Activated T-cell treated with anti-CD3 and anti-CD28 coated beads for 1 hour (primary cell): ENCODE results near the gene KLHDC9.

Experiments used
- DNase-seq: peaks from one replicate; pipeline ENCODE4 v3.0.0-alpha.2; 2020; ENCODE audit warnings: low read depth

Gene KLHDC9

DNA sequence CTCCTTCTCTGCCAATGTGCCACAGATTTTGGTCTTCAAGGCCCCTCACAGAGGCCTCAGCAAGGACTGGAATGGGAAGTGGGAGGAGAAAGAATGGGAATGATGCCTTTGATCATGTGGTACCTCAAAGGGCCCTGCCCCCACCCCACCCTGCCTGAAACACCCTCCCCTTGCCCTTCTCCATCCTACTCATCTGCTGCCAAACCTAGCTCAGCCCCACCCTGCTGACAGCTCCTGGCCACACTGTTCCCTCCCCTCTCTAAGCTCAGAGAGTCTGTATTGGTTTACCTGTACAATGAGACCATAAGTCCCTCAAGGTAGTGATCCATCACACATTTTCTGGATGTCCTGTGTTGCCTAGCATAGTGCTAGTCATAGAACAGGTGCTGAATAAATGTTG lies 21.8 kb upstream of the KLHDC9 start:
- DNase-seq: no peak

DNA sequence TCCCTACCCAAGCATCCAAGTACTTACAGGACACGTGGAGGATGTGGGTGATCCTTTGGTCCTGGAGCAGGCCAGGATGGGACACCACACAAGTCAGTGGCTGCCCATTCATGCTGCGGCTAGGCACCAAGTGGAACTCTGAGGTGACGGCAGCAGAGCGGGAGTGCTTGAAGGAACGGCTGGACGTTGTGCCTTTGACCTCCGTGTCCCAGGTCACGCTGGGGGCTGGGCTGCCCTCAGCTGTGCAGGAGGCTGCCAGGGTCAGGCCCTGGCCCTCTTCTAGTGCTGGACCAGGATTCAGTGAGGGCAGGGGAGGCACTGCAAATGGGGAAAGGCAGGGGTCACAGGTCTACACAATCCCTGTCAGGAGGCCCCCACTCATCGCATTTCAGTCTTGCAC lies 20.7 kb upstream of the KLHDC9 start:
- no peak for DNase-seq

DNA sequence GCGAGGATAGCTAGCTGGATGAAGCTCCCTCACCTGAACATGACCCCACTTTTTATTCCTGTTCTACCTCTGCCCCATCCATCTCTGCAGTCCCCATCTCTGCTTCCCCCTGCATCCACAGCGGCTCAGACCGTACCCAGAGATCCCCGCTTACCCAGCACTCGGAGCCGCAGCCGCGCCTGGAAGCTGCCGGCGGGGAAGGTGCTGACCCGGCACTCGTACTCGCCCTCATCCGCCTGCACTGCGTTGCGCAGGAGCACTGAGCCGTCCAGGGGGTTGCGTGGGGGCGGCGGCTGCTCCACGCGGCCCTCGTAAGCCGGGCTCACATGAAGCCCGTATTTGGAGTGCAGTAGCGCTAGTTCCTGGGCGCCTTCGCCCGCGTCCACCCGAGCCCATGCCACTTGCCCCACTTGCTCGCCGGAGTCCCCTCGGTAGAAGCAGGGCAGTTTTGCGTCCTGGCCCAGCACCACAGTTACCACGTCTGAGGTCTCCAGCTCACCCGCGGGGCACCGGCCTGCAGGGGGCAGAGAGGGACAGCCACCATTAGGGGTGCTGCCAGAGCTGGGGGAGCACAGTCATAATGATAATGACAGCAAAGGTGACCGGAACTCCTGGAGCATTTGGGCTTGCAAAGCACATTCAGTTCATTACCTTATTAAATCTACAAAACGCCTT lies 18.6 kb upstream of the KLHDC9 start:
- DNase-seq: no peak

DNA sequence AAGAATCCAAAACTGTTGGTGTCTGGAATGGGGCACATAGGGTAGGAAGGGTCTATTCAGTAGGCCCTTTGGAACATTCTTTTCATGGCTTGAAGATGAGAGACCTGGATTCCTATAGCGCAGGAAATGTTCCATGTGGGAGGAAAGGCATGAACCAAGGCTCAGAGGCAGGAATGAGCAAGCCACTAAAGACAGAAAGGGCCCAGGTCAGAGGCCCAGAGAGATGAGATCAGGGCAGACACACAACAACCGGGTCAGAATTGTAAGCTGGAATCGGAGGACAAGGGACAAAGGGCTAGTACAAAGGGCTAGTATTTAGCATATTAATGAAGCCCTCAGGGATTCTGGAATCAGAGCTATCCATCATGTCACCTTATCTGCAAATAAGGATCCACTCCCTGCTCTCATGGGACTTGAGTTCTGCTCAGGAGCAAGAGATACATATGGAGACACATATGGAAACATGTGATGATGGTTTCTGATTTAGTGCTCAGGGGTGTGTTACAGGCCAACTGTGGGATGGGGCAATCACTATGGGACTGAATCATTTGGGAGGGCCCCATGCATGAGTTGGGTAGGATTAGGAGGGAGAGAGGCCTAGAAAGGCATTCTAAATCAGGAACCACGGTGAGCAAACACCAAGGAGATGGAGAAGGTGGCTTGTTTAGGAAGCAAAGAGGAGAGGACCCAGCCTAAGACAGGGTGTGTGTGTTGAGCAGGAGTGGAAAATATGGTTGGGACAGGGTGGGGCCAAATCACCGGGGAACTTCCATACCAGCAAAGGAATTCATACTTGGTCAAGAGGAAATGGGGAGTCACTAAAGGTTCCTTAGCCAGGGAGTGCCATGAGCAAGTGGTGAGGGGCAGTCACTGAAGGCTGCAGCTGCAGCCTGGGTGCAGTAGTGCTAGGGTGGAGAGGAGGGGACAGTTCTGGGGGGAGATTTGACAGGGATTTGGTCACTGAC lies 17.4 kb upstream of the KLHDC9 start:
- no peak for DNase-seq

DNA sequence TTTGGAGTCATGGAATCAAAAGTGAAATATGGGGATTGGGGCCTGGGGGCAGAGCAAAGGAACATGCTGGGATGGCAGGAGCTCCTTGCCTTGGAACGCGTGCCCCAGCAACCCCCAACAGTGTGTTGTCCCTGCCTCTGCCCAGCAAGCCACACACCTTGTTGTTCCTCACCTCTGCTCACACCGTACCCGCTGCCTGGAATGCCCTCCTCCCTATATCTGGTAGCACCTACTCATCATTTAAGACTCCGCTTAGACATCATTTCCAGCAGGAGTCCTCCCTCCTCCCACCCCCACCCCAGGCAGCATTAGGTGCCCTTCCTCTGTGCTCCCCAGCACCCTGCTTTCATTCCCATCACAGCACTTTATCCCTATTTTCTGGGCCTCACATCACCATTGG lies 16.6 kb upstream of the KLHDC9 start:
- no peak for DNase-seq

DNA sequence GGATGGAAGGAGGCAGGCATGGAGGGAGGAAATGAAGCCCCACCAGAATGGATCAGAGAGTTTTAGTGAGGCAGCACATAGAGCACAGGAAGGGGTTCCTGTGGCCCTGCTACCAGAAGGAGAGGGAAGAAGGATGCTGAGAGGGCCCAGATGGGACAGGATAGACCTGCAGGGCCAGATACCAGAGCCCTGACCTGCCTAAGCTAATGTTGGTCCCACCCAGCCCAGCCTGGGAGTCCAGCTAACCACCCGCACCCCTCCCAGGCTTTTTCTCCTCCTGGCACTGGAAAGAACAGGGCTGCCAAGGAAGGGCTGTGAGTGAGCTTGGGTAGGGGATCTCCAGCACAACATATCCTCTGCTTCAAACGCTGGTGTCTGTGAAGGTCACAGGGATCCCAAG lies 15.7 kb upstream of the KLHDC9 start:
- DNase-seq: no peak

DNA sequence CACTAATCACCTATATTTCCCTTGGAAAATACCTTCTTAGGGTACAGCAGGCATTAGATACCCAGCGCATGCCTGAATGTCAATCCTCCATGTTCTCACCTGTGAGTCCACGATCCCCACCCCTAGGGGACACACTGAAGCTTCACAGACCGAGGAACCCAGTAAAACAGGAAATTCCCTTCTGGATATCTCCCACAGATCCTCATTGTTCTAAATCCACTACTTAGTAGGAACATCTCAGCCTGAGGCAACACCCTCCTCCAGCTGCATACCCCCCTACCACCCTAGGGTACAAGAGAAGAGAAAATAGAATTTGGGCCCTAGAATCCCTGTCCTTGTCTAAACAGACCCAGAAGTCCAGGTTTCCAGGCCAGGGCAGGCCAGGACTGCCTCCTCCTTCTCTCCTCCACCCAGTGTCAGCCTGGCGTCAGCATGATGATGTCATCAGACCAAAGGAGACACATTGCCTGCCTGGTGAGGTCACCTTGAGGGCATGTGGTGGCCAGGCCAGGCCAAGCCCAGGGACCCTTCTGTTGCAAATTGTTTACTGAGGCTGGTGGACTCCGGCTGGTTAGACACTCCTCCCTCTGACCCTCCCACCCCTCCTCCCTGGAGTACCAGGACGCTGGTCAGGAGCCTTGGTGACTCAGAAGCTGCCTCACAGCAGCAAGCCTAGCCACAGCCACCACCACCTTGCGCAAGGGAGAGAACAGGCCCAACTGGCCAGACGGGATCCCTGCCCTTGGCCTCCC lies 15.0 kb upstream of the KLHDC9 start:
- DNase-seq: no peak

DNA sequence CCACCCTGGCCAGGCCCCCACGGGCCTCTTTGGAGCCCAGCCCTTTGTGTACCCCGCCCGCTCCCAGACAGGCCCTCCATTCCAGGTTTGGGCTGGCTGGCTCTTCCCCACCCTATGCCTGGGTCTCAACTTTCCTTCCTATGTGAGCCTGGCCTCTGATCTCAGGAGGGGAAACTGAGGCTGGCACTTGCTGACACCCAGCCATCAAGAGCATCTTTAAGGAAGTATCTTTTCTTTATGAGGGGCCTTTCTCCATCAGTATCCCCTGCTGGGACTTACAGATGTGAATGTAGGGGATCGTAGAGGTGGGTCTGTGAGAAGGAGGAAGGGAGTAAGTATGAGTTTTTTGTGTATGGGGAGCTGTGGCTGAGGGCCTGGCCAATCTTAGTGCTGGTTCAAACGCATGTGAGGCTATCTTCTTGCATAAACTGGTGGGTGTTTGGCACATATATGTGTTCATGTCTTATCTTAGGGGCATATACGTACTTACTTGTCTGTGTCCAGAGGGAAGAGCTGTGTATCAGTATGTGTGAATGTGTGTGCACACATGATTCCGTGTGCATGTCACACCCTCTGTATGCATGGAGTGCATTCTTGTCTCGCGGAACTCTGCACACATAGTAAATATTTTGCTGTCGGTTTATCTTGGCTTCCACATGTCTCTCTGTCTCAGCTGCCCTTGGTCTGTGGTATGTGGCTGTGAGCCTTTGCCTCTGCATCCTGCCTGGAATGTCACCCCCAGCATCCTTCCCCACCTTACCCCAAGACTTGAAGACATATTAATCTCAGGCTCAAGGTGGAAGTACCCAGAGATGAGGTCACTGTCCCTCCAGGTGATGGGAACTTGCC lies 14.2 kb upstream of the KLHDC9 start:
- no peak for DNase-seq

DNA sequence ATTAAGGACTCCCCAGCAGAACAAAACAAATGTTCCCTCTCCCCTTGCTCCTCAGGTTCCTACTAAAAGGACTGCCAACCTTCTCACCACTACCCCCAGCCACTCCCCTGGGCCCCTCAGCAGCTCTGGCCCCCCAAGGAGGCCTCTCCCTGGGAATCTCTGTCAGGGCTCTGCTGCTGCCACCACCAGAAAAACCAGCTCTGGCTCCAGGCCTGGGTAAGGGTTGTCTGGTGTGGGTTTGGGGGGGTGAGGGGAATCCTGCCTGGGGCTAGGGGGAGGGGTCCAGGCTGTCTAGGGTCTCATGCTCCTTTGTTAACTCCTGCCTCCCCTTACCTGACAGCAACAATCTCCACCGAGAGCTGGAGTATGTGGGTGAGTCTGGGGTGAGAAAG lies 13.6 kb upstream of the KLHDC9 start:
- DNase-seq: no peak

DNA sequence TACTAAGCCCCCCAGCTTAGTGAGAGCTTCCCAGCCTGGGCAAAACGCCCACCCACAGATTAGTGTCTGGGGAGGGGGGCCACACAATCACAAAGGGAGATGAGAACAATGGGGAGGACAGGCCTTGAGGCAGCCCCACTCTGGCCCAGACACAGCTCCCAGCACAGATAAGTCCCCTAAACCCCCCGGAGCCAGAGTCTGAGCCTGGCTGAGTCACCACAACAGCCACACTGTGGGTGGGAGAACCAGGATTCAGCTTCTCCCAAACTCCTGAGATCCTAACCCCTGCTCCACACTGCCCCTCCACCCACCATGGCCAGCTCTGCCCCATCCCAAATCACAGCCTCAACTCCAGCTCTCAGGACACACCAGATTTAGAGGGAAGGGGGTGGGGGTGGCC lies 13.0 kb upstream of the KLHDC9 start:
- no peak for DNase-seq

DNA sequence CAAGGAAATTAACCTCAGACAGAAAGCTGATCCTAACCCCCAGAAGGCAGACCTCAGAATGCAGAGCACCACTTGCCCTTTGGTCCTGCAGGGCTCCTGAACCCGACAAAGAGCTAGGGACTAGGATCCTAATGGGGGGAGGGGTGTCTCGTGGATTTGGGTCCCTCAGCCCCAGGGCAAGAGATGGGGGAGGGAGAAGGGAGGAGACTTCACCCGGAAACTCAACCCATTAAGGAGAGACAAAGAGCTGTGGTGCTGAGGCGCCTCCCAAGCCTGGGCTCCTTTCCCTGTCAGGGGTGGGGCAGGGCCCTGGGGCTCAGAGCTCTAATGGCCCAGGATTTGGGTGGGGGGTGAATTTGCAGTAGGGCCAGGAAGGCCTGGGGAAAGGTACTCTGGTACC lies 11.7 kb upstream of the KLHDC9 start:
- DNase-seq: no peak

DNA sequence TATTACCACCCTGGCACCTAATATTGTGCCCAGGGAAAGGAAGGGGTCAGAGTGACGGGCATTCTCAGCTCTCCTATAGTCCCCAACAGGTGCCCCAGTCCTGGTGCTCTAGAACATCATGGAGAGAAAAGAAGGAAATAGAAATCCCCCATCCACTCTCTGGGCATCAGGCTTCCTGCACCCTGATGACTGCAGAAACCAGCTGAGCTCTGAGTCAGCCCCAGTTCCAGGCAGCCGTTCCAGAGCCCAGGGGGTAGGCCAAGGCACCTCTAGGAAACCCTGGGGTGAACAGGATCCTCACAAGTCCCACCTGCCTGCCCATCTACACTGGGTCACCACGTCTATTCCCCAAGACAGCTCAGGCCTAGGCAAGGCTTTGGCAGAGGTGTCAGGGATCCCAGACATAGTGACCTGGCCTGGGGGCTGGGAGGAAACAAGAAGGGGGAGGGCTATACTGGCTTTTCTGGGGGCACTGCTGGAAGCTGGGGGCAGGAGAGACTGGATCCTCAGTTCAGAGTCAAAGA lies 9.5 kb upstream of the KLHDC9 start:
- no peak for DNase-seq

DNA sequence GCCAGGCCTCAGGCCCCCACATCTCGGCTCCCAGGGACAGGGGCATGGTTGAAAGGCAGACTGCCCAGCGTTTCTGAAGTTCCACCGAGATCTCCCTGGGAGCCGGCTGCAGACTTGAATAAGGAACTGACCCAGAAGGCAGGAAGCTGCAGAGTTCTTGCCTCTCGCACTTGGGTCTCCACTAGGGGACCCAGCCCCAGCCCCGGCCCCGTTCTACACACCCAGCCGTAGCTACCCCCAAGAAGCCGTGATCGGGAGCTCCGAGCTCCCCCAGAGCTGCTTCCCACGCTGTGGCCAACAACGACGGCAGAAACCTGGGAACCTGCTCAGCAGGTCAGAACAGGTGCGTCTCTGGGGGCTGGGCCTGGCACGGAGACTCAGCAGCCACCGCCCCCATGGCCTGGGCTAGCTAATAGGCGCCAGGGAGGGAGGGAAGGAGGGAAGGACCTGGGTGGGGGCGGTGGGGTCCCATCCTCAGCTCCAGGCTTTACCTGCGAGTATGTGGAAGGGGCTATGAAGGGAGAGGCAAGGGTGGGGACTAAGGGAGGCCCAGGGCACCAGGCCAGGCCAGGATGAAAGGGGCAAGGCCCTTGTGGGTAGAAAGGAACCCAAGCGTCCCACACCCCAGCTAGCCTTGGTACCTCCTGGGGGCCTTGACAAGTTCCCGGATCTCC lies 8.8 kb upstream of the KLHDC9 start, which contains the start of gene NECTIN4:
NECTIN4 (minus strand) TSS at position 308 of the 674 bp plus-strand sequence; CDS start at position 46, 262 bp downstream.
- no peak for DNase-seq

DNA sequence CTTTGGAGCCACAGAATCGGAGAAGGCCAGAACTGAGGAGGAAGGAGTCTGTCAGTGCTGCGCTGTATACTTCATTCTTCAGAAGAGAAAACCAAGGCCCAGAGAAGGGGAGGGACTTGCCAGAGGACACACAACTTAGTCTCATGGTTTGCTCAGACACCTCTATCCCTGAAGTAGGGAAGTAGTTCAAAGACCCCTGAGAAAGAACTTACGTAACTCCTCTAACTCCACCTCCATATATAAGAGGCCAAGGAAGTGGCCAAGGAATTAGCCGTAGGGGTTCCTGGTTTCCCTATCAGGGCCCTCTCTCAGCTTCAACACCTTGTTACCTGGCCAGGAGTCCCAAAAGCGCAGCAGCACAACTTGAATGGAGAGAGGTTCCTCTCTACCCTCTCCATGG lies 8.2 kb upstream of the KLHDC9 start:
- no peak for DNase-seq

DNA sequence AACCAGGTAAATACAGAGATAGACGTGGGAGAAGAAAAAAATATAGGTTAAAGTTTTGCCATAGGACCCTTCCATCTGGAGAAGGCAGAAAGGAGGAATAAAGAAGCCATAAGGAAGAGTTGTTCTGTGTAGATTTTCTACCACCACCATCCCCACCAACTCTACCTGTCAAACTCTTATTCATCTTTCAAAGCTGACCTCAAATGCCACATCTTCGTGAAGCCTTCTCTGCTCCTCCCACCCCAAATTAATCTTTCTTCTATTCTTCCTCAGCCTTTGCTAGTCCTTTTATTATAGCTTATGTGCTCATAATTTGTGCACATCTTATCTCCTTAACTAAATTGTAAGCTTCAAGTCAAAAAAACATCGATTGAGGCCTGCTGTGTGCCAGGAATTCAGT lies 7.5 kb upstream of the KLHDC9 start:
- DNase-seq: no peak

DNA sequence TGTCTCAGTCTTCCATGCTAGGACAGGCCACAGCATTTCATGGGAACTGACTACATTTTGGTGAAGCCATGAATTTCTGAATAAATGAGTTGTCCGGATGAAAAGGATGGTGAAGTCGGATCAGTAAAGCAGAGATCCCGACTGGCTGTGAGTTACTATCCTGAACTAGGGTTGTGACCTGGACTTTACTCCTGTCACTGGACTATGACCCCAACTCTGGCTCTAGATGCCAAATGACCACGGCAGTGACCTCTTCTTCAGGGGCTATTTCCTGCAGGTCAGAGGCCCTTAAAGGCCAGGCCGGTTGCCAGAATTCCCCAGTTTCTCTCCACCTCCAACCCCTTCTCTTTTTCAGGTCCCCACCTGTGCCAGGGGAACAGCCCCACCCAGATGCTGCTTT lies 7.1 kb upstream of the KLHDC9 start:
- no peak for DNase-seq

DNA sequence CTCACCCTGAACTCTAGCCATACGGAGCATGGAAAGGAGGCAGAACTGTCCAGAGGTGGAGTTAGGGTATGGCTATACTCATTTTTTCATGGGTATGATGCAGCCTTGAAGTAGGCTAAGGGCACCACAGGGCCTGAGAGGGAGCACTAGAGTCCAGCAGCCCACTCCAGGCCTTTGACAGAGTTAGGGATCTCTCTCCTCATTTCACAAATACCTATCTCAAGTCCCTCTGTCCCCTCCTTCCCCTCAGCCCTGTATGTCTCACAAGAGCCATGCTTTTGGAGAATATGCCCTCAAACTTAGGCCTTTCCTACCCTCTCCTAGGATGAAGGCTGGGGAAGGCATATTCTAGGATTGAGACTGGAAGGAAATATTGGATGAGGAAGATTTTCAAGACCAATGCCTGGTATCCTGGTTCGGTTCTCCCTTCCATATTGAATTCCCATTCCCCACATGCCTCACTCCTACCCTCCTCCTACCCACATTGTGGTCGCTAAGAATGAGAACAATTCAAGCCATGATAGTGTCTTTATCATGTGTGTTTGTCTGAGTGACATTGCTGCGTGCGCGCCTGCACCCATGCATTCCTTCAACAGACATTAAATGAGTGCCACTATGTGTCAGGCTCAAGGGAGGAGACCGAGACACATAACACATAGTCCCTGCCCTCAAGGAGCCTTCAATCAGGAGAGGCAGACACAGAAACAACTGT lies 6.2 kb upstream of the KLHDC9 start:
- DNase-seq: no peak

DNA sequence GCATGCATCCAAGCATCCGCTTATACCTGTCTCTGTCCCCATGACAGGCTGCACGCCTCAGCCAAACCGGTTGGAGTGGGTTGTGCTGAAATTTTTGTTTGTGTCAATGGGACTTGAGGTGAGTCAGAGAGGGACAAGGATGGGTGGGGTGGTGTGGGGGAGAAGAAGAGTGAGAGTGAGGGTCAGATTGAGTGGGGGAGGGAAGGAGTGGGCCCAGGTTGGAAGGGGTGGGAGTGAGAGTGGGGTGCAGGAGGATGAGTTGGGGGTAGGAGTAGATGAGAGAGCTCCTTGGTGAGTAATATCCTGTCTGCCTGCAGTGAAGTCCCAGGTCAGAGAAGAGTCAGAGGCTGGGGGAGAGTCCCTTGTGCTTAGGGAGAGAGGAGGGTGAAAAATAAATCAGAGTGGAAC lies 5.5 kb upstream of the KLHDC9 start:
- no peak for DNase-seq

DNA sequence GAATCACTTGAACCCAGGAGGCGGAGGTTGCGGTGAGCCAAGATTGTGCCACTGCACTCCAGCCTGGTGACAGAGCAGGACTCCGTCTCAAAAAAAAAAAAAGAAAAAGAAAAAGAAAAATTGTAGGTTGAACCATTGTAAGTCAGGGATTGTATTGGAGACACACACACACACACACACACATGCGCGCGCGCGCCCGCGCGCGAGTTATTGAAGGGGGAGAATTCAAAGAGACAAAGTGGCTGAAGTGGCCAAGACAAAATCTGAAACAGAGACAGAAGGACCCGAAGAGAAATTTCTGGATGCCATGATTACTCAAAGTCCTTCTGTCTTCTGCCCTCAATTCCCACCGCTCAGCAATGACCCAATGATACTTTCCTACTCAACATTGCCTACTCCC lies 3.7 kb upstream of the KLHDC9 start:
- DNase-seq: no peak

DNA sequence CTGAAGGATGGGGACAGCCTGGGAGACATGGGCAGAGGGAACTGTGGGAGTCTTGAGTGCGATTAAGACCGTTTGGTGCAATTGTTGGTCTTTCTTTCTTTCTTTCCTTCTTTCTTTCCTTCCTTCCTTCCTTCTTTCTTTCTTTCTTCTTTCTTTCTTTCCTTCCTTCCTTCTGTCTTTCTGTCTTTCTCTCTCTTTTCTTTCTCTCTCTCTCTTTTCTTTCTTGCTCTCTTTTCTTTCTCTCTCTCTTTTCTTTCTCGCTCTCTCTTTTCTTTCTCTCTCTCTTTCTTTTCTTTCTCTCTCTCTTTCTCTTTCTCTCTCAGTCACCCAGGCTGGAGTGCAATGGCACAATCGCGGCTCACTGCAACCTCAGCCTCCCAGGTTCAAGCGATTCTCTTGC lies 2.9 kb upstream of the KLHDC9 start:
- no peak for DNase-seq
